K562 (cell line): ENCODE measurements around the gene HDAC5. TPM values are rescaled to one million over a fixed set of nuclear protein-coding genes. Genes with fewer than 3 reads are reported as not detected.
A peak's percentile ranks its signal among the peaks of the same experiment; 100 is the strongest.

Experiments
- ASH1L ChIP-seq: fragments of 450-650 bp; IDR thresholded peaks from 2 replicates; pipeline ENCODE4 v1.6.1; 2018; ENCODE audit warnings: borderline replicate concordance, mild to moderate bottlenecking, low read depth; ENCODE audit not compliant: partially characterized antibody
- CBX3 ChIP-seq, 2 experiments: IDR thresholded peaks; 1 replicate in 1 of 2; 2 replicates in 1 of 2; pipeline ENCODE4 v1.6.1; 2012; ENCODE audit warnings: inconsistent platforms in 2 of 2, low read length in 2 of 2, borderline replicate concordance in 1 of 2, control low read depth in 1 of 2
- DDX20 ChIP-seq: fragments of 450-650 bp; IDR thresholded peaks from 2 replicates; pipeline ENCODE4 v1.6.1; 2016; ENCODE audit warnings: missing genetic modification characterization, low read depth, mild to moderate bottlenecking, missing compliant biosample characterization, moderate library complexity
- DIDO1 ChIP-seq: fragments of 450-650 bp; IDR thresholded peaks from 2 replicates; pipeline ENCODE4 v1.6.1; 2016; ENCODE audit warnings: low read depth, missing biosample characterization, missing genetic modification characterization
- ESRRB ChIP-seq: fragments of 250-450 bp; sonication (Bioruptor Pico); IDR thresholded peaks from 2 replicates; pipeline ENCODE4 v1.5.0; 2020; ENCODE audit warnings: mild to moderate bottlenecking, moderate library complexity, borderline replicate concordance
- FOS ChIP-seq: IDR thresholded peaks from 3 replicates; pipeline ENCODE4 v1.6.1; 2011; ENCODE audit not compliant: insufficient read length; ENCODE audit errors: extremely low read depth
- HEY1 ChIP-seq: fragments of 250-450 bp; sonication (Bioruptor Pico); IDR thresholded peaks from 2 replicates; pipeline ENCODE4 v1.5.0; 2020; ENCODE audit warnings: mild to moderate bottlenecking, moderate library complexity, borderline replicate concordance
- HNRNPUL1 ChIP-seq: fragments of 200-400 bp; formaldehyde crosslinking; IDR thresholded peaks from 2 replicates; pipeline ENCODE4 v1.6.1; 2017; ENCODE audit warnings: low read length
- KDM4B ChIP-seq, 2 experiments: fragments of 450-650 bp in 1 of 2; sonication (generic) in 1 of 2; IDR thresholded peaks; 2 replicates each; pipeline ENCODE4 v1.6.1; 2016 to 2017; ENCODE audit warnings: borderline replicate concordance in 2 of 2, antibody characterized with exemption in 1 of 2, low read depth in 1 of 2, mild to moderate bottlenecking in 1 of 2
- MCM5 ChIP-seq: fragments of 450-650 bp; IDR thresholded peaks from 2 replicates; pipeline ENCODE4 v1.6.1; 2016; ENCODE audit warnings: low read depth
- NFIC ChIP-seq: fragments of 450-650 bp; IDR thresholded peaks from 2 replicates; pipeline ENCODE4 v1.6.1; 2017; ENCODE audit warnings: mild to moderate bottlenecking, inconsistent platforms
- PHB ChIP-seq: fragments of 250-450 bp; sonication (Bioruptor Pico); IDR thresholded peaks from 2 replicates; pipeline ENCODE4 v1.5.0; 2021
- POU5F1 ChIP-seq: fragments of 150-350 bp; IDR thresholded peaks from 2 replicates; pipeline ENCODE4 v1.6.1; 2014; ENCODE audit warnings: borderline replicate concordance, low read length, low read depth, mild to moderate bottlenecking; ENCODE audit not compliant: partially characterized antibody
- RBM25 ChIP-seq: fragments of 200-400 bp; formaldehyde crosslinking; IDR thresholded peaks from 2 replicates; pipeline ENCODE4 v1.6.1; 2018; ENCODE audit warnings: low read length, low read depth, moderate library complexity; ENCODE audit not compliant: severe bottlenecking
- SREBF2 ChIP-seq: sonication (generic); formaldehyde crosslinking; IDR thresholded peaks from 2 replicates; pipeline ENCODE4 v1.4.0; 2020; ENCODE audit warnings: mild to moderate bottlenecking, missing genetic modification reagents
- ZHX1 ChIP-seq: fragments of 150-350 bp; conservative IDR thresholded peaks from 2 replicates; pipeline ENCODE4 v1.6.1; 2014; ENCODE audit warnings: low read length
- ZNF311 ChIP-seq: fragments of 250-450 bp; sonication (Bioruptor Pico); IDR thresholded peaks from 2 replicates; pipeline ENCODE4 v1.4.0; 2020; ENCODE audit warnings: mild to moderate bottlenecking, moderate library complexity
- ZNF785 ChIP-seq: fragments of 250-450 bp; sonication (Bioruptor Pico); IDR thresholded peaks from 2 replicates; pipeline ENCODE4 v1.4.0; 2020; ENCODE audit warnings: mild to moderate bottlenecking
- polyA plus RNA-seq, 8 experiments: library from polyadenylated mRNA; depleted of rRNA in 4 of 8; stranded (reverse) in 5 of 8; unstranded in 3 of 8; fragments of >200 nt; fragmentation: Nextera tagmentation in 2 of 8; fragmentation: Illumina TruSeq in 1 of 8; extraction: Ambion mirVana in 2 of 8; extraction: Trizol in 1 of 8; gene quantifications; 2 replicates each; pipeline versions ENCODE4 v1.2.1 to v1.2.3, GENCODE V29; 2011 to 2014; ENCODE audit warnings: inconsistent platforms in 1 of 8, missing spikeins in 1 of 8
- total RNA-seq, 7 experiments: library from RNA; depleted of rRNA in 6 of 7; stranded (reverse); fragments of >200 nt in 6 of 7; fragmentation: Illumina TruSeq in 2 of 7; extraction: Trizol in 2 of 7; gene quantifications; 2 replicates each; pipeline versions ENCODE4 v1.2.1 to v1.2.3, GENCODE V29; 2011 to 2021; ENCODE audit warnings: low replicate concordance in 1 of 7
- TF ChIP-seq, protein P1 (sequence below): fragments of 450-650 bp; formaldehyde crosslinking; IDR thresholded peaks from 2 replicates; pipeline ENCODE4 v1.4.0; 2020; ENCODE audit warnings: mild to moderate bottlenecking, mixed read lengths
- TF ChIP-seq, protein P2 (sequence below): fragments of 450-650 bp; formaldehyde crosslinking; IDR thresholded peaks from 2 replicates; pipeline ENCODE4 v1.4.0; 2020; ENCODE audit warnings: mild to moderate bottlenecking, moderate library complexity
- TF ChIP-seq, protein P3 (sequence below): fragments of 250-450 bp; sonication (Bioruptor Pico); IDR thresholded peaks from 2 replicates; pipeline ENCODE4 v1.5.0; 2020; ENCODE audit warnings: mild to moderate bottlenecking

Gene HDAC5
- total and polyA plus RNA-seq, 9 of the 15 experiments (the other 6 are each of a cell fraction or from before 2014, with no cell fraction given) = 0.45 to 26.2 (median 16.4) TPM

DNA sequence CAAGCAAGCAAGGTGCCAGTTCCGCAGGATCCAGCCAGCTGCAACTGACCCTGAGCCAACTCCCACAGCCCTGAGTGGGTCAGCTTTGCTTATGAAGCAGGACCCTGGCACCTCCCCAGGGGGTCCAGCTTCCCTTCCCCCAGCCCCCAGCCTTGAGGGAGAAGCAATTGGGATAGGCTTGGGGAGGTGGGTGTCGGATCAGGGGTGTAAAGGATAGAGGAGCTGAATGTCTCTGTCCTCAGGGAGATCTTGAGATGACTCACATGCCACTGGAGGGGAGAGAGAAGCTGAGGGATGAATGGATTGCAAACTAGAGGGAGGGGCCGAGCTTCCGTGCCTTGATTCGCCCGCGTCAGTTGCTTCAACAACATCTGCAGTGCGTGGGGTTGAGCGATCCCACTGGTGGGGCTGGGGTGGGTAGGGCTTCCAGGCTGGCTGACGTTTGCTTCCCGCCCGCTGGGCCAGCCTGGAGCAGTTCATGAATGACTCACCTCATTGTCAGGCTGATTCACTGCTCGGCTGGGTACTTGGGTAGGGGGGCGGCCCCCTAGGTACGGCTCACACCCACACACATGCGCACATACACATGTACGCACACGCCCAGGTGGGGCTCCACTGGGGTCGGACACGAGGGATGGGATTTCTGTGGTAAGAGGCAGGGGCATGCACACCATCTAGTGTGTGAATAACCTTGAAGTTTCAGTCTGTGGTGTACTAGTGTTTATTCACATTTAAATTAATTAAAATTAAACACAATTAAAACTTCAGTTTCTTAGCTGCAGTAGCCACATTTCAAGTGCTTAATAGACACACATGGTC lies 14.7 kb upstream of the HDAC5 start (continued):
- TF ChIP-seq SREBF2 (CRISPR knock-in tag) = no peak
- TF ChIP-seq HEY1 (CRISPR knock-in tag) = no peak
- TF ChIP-seq, protein P1, sequence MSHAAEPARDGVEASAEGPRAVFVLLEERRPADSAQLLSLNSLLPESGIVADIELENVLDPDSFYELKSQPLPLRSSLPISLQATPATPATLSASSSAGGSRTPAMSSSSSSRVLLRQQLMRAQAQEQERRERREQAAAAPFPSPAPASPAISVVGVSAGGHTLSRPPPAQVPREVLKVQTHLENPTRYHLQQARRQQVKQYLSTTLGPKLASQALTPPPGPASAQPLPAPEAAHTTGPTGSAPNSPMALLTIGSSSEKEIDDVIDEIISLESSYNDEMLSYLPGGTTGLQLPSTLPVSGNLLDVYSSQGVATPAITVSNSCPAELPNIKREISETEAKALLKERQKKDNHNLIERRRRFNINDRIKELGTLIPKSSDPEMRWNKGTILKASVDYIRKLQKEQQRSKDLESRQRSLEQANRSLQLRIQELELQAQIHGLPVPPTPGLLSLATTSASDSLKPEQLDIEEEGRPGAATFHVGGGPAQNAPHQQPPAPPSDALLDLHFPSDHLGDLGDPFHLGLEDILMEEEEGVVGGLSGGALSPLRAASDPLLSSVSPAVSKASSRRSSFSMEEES (CRISPR knock-in tag) = no peak
- 0 out of 2 replicates have a peak, but pooled peaks have one; percentile 18 for TF ChIP-seq NFIC
- TF ChIP-seq FOS = peak; percentile 69
- no peak for TF ChIP-seq ZNF311 (CRISPR knock-in tag)
- no peak for TF ChIP-seq ZNF785 (CRISPR knock-in tag)
- no peak for TF ChIP-seq PHB (CRISPR knock-in tag)
- TF ChIP-seq DIDO1 (tag) = no peak
- no peak for TF ChIP-seq RBM25
- TF ChIP-seq MCM5 = no peak
- no peak for TF ChIP-seq HNRNPUL1
- no peak for TF ChIP-seq ESRRB
- no peak for TF ChIP-seq ASH1L
- no peak for TF ChIP-seq POU5F1
- TF ChIP-seq CBX3 (IDR thresholded peaks at IDR 0.05; ENCODE audit: borderline replicate concordance in 1 of 2, low read length in 2 of 2) = no peak; a peak in 2 of 3 replicates
- no peak for TF ChIP-seq DDX20
- TF ChIP-seq, protein P2, sequence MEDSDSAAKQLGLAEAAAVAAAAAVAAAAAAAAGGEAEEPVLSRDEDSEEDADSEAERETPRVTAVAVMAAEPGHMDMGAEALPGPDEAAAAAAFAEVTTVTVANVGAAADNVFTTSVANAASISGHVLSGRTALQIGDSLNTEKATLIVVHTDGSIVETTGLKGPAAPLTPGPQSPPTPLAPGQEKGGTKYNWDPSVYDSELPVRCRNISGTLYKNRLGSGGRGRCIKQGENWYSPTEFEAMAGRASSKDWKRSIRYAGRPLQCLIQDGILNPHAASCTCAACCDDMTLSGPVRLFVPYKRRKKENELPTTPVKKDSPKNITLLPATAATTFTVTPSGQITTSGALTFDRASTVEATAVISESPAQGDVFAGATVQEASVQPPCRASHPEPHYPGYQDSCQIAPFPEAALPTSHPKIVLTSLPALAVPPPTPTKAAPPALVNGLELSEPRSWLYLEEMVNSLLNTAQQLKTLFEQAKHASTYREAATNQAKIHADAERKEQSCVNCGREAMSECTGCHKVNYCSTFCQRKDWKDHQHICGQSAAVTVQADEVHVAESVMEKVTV (CRISPR knock-in tag) = no peak
- TF ChIP-seq ZHX1 = no peak
- TF ChIP-seq, protein P3, sequence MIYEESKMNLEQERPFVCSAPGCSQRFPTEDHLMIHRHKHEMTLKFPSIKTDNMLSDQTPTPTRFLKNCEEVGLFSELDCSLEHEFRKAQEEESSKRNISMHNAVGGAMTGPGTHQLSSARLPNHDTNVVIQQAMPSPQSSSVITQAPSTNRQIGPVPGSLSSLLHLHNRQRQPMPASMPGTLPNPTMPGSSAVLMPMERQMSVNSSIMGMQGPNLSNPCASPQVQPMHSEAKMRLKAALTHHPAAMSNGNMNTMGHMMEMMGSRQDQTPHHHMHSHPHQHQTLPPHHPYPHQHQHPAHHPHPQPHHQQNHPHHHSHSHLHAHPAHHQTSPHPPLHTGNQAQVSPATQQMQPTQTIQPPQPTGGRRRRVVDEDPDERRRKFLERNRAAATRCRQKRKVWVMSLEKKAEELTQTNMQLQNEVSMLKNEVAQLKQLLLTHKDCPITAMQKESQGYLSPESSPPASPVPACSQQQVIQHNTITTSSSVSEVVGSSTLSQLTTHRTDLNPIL (CRISPR knock-in tag) = no peak
- TF ChIP-seq KDM4B (IDR thresholded peaks at IDR 0.05; ENCODE audit: borderline replicate concordance in 2 of 2, low read depth in 1 of 2) = no peak
